Esophagus muscularis mucosa (tissue), 3 donors: ENCODE results near the gene RGP1.

Experiments used
- POLR2A ChIP-seq: fragments of 450-650 bp; IDR thresholded peaks from one replicate; pipeline ENCODE4 v1.6.1; 2017; ENCODE audit warnings: antibody characterized with exemption, moderate library complexity, mild to moderate bottlenecking, low read depth
- TF ChIP-seq, protein P1 (sequence below), 3 experiments: fragments of 200-600 bp in 2 of 3; fragments of 450-650 bp in 1 of 3; sonication (generic) in 2 of 3; IDR thresholded peaks; one replicate each; pipeline ENCODE4 v1.5.1; 2017 to 2019; ENCODE audit warnings: antibody characterized with exemption in 3 of 3, mild to moderate bottlenecking in 2 of 3, moderate library complexity in 1 of 3

DNA sequence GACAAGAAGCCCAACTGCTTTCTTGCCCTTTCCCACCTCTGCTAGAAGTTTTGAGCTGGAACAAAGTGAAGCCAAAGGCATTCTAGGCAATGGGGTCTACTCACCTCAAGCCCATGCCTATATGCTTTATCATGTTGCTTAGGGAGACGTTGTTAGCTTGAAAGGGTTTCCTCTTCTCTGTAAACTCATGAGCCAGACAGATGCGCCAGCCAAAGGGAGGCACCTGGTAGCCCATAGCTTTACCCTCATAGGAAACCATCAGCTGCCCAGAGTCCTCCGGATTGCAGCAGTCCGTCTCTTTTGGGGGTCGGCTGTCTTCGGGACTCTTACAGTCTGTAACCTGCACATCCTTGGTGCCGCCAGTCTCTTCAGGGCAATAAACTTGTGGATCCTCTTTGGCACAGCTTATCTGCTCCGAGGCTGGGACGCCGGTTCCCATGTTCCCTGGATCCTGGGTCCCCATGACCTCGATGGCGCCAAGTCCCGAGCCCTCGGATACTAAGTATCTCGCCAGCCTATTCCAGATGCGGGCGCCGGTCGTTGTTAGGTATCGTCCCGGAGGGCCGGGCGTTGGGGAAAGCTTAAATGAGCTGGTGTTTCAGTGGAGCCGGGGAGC is 737 bp upstream of the RGP1 start:
- TF ChIP-seq, protein P1, sequence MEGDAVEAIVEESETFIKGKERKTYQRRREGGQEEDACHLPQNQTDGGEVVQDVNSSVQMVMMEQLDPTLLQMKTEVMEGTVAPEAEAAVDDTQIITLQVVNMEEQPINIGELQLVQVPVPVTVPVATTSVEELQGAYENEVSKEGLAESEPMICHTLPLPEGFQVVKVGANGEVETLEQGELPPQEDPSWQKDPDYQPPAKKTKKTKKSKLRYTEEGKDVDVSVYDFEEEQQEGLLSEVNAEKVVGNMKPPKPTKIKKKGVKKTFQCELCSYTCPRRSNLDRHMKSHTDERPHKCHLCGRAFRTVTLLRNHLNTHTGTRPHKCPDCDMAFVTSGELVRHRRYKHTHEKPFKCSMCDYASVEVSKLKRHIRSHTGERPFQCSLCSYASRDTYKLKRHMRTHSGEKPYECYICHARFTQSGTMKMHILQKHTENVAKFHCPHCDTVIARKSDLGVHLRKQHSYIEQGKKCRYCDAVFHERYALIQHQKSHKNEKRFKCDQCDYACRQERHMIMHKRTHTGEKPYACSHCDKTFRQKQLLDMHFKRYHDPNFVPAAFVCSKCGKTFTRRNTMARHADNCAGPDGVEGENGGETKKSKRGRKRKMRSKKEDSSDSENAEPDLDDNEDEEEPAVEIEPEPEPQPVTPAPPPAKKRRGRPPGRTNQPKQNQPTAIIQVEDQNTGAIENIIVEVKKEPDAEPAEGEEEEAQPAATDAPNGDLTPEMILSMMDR (IDR thresholded peaks at IDR 0.05) = no peak
- TF ChIP-seq POLR2A = no peak
